Measurements from ENCODE around the gene UPF1.
"Not testable (repeated sequence)": the region's sequence is repeated elsewhere in the genome, so short reads cannot be mapped to it uniquely, and the experiment has no call there.

UPF1 gene

GRCh38 chr19:18910801-18911436 lies 79.2 kb downstream of the UPF1 start:
- H3K4me1 ChIP-seq = peaks cover 0 to 9% (median 0%) of the 10 kb centered on the region in 4 donors
- no peak overlapping the region for H3K4me3 ChIP-seq
- H3K27ac ChIP-seq = no peak overlapping the region
- intact Hi-C loops (cut with DNase I; ENCODE audit: low total_unique reads) = no loop called here
- H3K27me3 ChIP-seq = no peaks in the 10 kb centered on the region
- H3K36me3 ChIP-seq = peaks cover 17 to 97% (median 67%) of the 10 kb centered on the region in 3 donors
- no peaks in the 10 kb centered on the region for H3K9me3 ChIP-seq
- TF ChIP-seq CTCF (IDR thresholded peaks at IDR 0.05) = no peak
- DNase-seq = no peak

GRCh38 chr19:18912933-18913332 lies 81.2 kb downstream of the UPF1 start:
- Histone ChIP-seq H3K9me3 (no peaks in the 10 kb centered on the region), H3K4me3 (no peak overlapping the region), H3K27me3 (no peaks in the 10 kb centered on the region), H3K36me3 (peaks cover 8 to 76% (median 47%) of the 10 kb centered on the region in 3 donors), H3K4me1 (peaks cover 0 to 27% (median 7%) of the 10 kb centered on the region in 4 donors), H3K27ac (no peak overlapping the region)
- TF ChIP-seq CTCF (IDR thresholded peaks at IDR 0.05) = no peak
- no peak for DNase-seq
- intact Hi-C loops (cut with DNase I; ENCODE audit: low total_unique reads) = no loop called here

GRCh38 chr19:18913466-18913865 lies 81.7 kb downstream of the UPF1 start:
- intact Hi-C loops (cut with DNase I; ENCODE audit: low total_unique reads) = no loop called here
- TF ChIP-seq CTCF (IDR thresholded peaks at IDR 0.05) = no peak
- Histone ChIP-seq H3K27me3 (no peaks in the 10 kb centered on the region), H3K9me3 (no peaks in the 10 kb centered on the region), H3K4me3 (no peak overlapping the region), H3K4me1 (peaks cover 0 to 32% (median 12%) of the 10 kb centered on the region in 4 donors), H3K27ac (no peak overlapping the region), H3K36me3 (peaks cover 8 to 71% (median 45%) of the 10 kb centered on the region in 3 donors)
- DNase-seq = no peak

- TF ChIP-seq CTCF (IDR thresholded peaks at IDR 0.05) = no peak
- DNase-seq = no peak
- H3K27me3 ChIP-seq = no peaks in the 10 kb centered on the region
- H3K9me3 ChIP-seq = no peaks in the 10 kb centered on the region
- intact Hi-C loops (cut with DNase I; ENCODE audit: low total_unique reads) = no loop called here
- H3K27ac ChIP-seq = no peak overlapping the region
- no peak overlapping the region for H3K4me3 ChIP-seq
- peaks cover 5 to 51% (median 35%) of the 10 kb centered on the region in 3 donors for H3K36me3 ChIP-seq
- H3K4me1 ChIP-seq = peaks cover 0 to 45% (median 21%) of the 10 kb centered on the region in 4 donors
These were observed 83.9 kb downstream of the UPF1 start for GRCh38 chr19:18915639-18916038.

GRCh38 chr19:18917593-18917992 lies 85.8 kb downstream of the UPF1 start:
- H3K36me3 ChIP-seq = peaks cover 14 to 49% (median 39%) of the 10 kb centered on the region in 3 donors
- H3K4me3 ChIP-seq; H3K27me3 ChIP-seq; H3K27ac ChIP-seq; H3K9me3 ChIP-seq; DNase-seq; intact Hi-C loops (cut with DNase I; ENCODE audit: low total_unique reads): not testable (repeated sequence)
- H3K4me1 ChIP-seq = peaks cover 0 to 55% (median 29%) of the 10 kb centered on the region in 4 donors
